Choroid plexus epithelial cell (primary cell): ENCODE results near the gene KDM2B.
A peak's percentile ranks its signal among the peaks of the same experiment; 100 is the strongest.

ENCODE experiments used
- DNase-seq: peaks from one replicate; pipeline ENCODE4 v3.0.0-alpha.2; 2010; ENCODE audit warnings: low read depth
- H3K4me3 ChIP-seq: 2 replicates; pipeline ENCODE4 v1.5.1; 2011; ENCODE audit warnings: low read depth, mild to moderate bottlenecking, control low read depth, low read length, moderate library complexity
- TF ChIP-seq, protein P1 (sequence below): conservative IDR thresholded peaks from 2 replicates; pipeline ENCODE4 v1.5.1; 2011; ENCODE audit warnings: low read depth, mild to moderate bottlenecking, control low read depth, inconsistent platforms, low read length, moderate library complexity

Gene KDM2B

DNA sequence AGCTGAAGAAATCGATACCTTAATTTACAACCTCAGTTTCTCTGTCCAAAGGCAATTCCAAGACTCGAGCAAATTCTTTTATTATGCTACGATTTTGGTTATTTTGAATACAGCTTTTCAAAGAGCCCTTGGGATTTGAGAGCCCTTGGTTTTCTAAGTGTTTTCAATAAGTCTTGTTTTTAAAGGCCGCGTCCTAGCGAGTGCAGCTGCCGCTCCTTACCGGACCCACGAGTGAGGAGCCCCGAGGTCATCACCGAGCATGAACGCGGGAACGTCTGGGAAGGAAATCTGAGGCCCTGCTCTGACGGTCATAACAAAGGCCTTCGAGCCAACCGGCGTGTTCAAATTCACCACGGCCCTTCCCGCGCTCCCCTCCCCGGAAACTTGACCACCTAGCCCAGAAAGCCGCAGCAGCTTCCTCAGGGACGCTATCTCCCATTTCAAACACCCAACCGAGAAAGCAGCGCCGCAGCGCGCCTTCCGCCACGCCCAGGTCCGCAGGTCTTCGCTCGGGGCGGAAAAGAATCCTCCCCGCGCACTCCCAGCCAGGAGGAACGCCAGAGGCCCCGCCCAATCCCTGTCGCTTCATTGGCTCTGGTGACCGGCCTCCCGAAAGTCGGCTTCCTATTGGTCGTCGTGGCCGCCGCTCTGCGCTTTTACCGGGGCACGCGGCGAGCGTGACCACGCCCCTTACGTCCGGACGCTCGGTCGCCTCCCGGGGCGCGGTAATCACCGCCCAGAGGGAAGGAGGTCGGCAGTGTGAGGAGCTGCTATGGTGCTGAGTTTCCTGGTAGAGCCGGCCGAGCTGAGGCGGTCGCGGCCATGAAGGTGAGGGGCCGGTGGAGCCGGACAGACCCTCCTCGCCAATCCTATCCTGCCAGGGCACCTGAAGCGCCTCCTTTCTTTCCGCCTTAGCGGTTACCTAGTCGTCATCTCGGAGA is 181.2 kb downstream of the KDM2B start, which contains the start of gene RNF34:
RNF34 (plus strand) TSS at position 728 of the 941 bp plus-strand sequence; CDS start at position 823, 95 bp downstream.
- H3K4me3 ChIP-seq: peak within 1 kb of the TSS; percentile 90
- TF ChIP-seq, protein P1, sequence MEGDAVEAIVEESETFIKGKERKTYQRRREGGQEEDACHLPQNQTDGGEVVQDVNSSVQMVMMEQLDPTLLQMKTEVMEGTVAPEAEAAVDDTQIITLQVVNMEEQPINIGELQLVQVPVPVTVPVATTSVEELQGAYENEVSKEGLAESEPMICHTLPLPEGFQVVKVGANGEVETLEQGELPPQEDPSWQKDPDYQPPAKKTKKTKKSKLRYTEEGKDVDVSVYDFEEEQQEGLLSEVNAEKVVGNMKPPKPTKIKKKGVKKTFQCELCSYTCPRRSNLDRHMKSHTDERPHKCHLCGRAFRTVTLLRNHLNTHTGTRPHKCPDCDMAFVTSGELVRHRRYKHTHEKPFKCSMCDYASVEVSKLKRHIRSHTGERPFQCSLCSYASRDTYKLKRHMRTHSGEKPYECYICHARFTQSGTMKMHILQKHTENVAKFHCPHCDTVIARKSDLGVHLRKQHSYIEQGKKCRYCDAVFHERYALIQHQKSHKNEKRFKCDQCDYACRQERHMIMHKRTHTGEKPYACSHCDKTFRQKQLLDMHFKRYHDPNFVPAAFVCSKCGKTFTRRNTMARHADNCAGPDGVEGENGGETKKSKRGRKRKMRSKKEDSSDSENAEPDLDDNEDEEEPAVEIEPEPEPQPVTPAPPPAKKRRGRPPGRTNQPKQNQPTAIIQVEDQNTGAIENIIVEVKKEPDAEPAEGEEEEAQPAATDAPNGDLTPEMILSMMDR: peak; percentile 25
- peak; percentile 99 for DNase-seq

DNA sequence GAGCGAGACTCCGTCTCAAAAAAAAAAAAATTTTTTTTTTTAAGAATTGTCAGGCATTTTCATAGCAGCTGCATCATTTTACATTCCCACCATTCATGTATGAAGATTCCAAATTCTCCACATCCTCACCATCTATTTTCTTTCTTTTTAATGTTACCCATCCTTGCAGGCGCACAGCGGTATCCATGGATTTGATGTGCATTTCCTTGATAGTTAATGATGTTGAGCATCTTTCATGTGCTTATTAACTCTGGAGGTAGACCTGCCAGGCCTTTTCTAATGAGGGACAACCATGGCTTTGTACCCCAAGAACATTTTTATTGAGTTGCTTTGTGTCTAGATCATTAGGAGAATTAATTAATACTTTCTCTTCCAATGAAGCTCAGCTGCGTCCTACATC is 182.5 kb downstream of the KDM2B start:
- no peak for DNase-seq
- TF ChIP-seq, protein P1: no peak
- H3K4me3 ChIP-seq: no peak overlapping the region

DNA sequence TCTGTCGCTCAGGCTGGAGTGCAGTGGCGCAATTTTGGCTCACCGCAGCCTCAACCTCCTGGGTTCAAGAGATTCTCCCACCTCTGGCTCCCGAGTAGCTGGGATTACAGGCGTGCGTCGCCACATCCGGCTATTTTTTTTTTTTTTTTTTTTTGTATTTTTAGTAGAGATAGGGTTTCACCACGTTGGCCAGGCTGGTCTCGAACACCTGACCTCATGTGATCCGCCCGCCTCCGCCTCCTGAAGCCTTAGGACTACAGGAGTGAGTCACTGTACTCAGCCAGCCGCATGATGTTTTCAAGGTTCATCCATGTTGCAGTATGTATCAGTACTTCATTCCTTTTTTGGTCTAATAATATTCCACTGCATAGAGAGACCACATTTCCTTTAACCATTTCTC is 183.3 kb downstream of the KDM2B start:
- TF ChIP-seq, protein P1: no peak
- DNase-seq: no peak
- no peak overlapping the region for H3K4me3 ChIP-seq

DNA sequence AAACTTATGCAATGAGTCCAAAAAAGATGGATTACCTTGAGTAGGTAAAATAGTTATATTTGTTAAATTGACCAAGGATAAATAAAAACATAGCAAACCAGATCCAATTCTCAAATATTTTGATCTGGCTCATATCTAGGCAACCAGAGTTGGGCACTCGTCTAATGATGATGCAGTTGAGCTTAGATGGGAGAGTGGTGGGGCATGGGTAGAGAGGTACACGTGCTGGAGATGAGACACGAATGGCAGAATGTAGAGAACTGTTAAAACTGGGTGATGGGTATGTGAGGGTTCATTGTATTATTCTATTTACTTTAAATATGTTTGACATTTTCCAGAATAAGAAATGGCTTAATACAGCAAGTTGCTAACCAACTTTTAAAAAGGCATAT is 188.5 kb downstream of the KDM2B start:
- no peak for DNase-seq
- no peak overlapping the region for H3K4me3 ChIP-seq
- TF ChIP-seq, protein P1: no peak

DNA sequence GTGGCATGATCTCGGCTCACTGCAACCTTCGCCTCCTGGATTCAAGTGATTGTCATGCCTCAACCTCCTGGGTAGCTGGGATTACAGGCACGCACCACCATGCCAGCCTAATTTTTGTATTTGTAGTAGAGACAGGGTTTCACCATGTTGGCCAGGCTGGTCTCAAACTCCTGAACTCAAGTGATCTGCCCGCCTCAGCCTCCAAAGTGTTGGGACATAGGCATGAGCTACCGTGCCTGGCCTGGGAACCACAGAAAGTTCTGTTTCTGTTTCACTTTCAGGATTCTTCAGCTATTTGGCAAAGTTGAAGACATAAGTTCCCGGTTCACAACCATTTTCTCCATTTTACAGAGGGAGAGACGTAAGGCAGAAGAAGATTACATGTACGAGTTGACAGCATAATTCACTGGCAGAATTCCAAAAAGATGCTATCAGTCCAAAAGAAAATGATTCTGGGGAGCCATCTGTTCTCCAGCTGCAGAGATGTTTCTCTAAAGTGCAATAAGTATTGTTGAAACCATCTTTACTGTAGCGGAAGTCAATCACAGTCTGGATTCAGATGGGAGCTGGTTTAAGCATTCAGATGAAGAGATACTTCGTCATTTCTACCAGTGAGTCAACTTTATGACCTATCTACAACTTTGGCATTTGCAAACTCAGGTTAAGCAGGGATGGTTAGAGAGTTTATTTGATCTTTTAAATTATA is 189.1 kb downstream of the KDM2B start:
- H3K4me3 ChIP-seq: no peak overlapping the region
- TF ChIP-seq, protein P1: no peak
- DNase-seq: peak; percentile 55

DNA sequence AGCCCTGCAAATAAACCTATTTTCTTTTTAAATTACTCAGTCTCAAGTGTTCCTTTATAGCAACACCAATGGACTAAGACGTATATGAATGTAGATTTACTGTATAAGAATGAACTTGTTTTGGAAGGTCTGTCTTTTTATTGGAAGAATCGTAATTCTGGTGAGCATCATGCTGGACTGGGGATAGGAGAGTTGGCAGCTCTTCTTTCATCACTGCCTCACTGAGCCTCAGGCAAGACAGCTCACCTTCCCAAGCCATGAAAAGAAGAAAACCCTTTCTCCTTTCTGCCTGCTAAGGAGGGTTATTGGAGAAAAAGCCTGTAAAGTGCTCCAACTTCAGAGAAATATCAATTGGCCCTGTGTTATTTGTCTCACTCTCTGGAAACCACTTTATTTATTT is 190.0 kb downstream of the KDM2B start:
- DNase-seq: no peak
- H3K4me3 ChIP-seq: no peak overlapping the region
- TF ChIP-seq, protein P1: no peak
